ENCODE measurements around the gene IL36A.

The IL36A gene, protein sequence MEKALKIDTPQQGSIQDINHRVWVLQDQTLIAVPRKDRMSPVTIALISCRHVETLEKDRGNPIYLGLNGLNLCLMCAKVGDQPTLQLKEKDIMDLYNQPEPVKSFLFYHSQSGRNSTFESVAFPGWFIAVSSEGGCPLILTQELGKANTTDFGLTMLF

DNA sequence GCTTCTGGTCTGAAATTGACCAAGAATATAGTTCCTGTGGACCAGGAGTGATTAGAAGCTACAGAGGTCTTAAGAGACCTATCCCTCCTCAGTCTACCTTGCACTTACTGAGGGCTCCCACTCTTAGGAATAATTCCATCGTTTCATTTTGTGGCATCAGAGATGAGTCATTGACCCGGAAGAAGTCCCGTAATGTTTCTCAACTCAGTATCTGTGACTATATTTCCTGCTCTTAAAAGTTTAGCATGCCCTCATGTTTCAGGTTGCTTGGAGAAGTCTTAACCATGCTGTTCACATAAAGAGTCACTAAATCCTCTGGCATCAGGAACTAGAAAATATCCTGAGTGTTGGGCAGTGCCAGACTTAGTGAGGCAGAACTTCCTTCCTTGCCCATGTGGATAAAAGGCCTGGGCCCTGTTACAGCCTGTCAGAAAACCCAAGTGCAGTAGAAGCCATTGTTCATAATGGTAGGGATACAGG lies at the start of gene IL36A:
TSS of gene IL36A (plus strand) at position 430 of the 480 bp plus-strand sequence. CDS start 413 bp downstream, outside the sequence.
- no peak for DNase-seq

DNA sequence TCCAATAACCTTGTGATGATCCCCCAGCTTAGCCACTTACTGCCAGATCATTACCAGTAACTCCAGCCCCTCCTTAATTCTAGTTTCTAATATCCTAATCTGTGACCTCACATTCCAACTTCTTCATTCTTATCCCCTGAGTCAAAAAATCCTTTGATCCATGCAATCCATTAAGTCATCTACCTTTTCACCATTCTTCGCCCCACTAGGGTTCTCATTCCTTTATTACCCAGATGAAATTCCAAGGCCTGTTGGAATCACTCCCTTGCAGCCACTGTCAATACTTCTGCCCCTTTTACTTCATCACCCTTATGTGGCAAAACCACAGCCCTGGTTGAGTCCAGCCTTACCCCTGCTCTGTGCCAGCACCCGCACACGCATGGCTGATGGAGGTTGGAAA lies 47.7 kb upstream of the IL36A start:
- no peak for DNase-seq

DNA sequence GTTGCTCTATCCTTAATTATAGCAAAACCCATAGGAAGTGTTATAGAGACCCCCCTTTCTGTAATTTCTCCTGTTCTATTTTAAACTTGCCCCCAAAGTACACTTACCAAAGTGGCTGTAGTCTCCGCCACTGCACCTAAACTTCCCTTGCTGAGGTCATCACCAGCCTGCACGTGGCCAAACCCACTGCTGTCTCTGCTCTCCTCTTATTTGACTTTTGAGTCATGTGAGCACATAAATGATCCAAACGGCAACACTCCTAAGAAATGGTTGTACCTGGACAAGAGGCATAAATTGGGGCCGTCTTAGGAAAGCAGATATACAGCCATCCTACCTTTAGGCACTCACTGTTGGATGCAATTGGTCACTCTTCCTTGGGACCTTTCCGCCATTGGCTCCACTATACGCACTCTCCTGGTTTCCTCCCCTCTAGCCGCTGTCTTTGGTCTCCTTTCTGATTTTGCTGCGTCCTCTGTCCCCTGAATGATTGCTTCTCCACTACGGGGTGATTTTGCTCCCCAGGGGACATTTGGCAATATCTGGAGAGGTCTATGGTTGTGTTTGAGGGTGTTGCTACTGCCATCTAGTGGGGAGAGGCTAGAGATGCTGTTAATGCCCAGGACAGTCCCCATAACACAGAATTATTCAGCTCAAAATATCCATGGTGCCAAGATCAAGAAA lies 46.7 kb upstream of the IL36A start:
- peak; percentile 19 for DNase-seq

DNA sequence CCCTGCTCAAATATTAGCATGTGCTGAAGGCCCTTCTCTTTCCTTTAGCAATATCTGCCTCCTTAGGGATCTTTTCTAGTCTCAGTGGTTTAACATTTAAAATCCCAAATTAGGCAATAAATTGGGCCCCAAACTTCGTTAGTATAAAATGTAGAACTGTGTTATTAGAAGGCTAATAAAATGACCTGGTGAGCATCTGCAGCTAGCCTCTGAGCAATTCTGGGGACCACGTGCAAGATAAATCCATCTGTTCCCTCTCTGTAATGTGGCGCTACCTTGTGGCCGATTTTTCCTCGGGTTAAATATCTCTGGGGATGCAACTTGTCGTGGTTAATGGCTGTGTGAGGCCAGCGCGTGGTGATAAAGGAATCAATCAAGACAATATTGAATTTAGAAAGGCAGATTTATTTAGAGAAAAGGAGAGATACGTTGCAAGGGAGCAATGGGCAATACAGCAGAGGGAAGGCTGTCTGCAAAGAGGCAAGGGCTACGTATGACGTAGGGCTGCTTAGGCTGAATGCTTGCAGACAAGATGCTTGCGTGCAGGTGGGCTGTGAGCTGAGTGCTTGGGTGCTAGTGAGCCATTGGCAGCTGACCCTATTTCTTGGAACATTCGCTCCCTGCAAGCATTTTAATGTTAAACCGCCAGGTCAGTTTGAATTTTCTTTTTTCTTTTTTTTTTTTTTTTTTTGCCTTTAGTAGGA lies 46.0 kb upstream of the IL36A start:
- DNase-seq = no peak

DNA sequence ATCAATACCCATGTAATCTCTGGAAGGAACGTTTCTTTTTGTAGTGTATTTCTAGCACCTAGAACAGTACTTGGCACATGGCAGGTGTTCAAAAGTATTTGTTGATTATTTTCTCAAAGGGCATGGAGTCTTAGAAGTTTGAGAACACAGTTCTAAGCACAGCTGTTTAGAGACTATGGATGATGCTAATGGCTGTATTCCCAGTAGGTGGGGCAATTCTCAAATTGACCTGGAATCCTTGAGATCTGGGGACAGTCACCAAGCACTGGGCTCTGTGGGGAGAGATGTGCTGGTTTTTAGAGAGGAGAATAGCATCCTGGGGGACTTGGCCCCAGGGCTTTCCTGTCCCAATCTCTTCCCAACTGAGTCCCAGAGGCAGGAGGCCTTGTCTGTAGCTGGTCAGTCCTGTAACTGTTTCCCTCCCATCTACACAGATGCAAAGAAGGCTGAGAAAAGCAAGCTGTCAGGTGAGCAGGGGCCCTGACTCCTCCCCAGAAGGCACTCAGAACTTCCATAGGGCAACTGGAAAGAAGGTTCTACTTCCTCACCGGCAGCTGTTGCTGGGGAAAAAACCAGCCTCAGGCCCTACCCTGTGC lies 44.9 kb upstream of the IL36A start:
- no peak for DNase-seq

DNA sequence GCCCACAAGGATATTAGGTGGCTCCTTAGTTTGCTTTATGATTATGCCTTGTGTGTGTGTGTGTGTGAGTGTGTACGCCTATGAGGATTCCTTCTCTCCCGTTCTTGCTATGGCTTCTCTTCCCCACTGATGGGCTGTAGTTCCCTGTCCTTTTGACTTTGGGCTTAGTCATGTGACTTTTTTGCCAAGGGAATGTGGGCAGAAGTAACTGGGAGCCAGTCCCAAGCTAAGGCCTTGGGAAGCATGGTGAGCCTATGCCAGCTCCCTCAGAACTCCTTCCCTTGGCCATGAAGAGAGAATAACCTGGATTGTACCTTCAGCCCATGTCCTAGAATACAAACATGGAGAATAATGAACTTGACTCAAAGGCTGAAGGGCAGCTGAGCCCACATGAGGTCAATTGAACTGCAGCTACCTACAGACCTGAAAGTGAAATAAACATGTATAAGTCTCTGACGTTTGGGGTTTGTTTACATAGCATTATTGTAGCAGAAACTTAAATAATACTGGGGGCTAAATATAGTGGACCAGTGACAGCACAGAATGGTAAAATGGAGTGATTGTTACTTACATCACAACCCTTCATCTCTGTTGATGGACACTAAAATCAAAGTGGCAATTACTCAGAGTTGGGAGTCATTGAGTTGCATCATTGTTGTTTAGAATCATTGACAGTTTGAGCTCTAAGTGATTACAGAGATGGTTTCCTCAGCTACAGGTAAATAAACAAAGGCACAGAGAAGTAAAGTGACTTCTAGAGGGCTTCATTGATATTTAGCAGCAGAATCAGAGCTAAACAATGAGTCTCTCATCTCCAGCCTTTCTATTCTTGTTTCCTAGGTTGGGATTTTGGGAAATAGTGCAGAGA lies 42.7 kb upstream of the IL36A start:
- no peak for DNase-seq

DNA sequence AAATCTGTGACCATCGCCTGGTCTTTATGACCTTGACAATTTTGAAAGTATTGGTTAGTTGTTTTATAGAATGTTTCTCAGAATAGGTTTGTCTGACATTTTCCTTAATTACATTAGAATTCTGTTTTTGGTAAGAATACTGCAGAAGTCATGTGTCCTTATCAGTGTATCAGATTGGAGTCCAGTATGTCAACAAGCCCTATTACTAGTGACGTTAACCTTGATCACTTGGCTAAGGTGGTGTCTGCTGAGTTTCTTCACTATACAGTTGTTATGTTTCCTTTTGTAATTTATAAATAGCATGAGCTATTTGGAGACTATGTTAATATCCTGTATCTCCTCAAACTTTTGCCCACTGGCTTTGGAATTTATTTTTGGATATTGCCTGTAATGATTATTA lies 38.2 kb upstream of the IL36A start:
- DNase-seq = no peak

DNA sequence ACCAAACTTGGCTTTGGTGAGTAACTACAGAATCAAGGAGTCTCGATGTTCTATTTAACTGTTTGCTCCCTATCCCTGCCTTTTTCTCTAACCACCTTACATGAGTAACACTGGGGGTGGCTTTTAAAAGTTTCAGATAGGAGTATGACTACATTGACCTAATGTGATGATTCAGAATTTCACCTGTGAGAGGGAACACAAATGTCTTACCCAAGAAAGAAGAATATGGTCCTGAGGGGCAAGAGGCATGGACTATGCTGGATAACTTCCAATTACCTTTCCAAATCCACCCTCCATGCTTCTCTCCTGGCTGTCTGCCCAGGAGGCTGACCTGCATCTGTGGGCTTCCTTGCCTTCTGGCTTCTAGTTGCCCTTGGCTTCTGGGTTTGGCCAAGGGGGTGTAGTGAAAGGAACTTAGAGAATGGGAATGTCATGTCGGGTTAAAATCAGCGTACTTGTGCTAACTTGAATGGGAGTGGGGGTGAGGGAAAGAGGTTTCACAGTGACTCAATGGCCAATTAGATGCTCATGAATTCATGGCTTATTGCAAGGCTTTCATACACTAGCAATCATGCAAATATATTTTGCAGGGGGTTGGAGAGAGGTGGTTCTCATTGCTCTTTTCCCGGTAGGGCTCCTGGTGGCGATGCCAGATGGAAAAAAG lies 32.7 kb upstream of the IL36A start:
- DNase-seq = no peak

DNA sequence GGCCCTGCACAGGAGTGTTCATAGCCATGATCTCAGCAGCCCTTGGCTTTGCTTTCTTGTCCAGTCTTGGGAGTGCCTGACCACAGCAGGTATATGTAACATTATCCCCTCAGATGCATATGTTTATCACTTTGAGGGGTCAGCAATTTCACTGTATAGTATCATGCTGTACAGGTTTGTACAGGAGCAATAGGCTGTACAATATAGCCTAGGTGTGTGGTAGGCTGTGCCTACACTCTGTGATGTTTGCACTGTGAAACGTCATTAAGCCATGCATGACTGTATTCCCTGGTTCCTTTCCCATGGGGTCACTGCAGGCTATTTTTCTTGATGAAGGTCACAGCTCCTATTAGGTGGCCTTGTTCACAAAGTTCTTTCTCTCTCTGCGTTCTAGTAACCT lies 32.1 kb upstream of the IL36A start:
- DNase-seq = no peak

DNA sequence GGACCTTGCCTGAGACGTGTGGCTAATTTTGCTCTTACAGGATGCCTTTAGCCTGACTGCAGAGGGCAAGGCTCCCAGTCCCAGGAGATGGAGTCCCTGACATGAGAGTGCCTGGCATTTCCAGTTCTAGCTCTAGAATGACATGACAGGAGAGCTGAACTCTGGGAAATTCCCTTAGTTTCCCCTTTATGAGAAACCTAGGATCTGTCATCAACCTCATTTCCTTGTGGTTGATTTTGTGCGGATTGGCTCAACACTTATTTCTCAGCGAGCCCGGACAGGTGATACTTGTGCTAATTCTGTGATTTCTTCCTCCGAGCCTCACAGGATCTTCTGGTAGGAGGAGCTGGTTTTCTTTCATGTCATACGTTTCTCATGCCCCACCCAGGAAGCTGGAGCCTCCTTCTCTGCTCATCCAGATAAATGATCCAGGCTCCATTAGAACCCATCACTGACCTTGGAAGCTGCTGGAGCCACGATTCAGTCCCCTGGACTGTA lies 27.7 kb upstream of the IL36A start, which contains the start of gene IL36G:
TSS of gene IL36G (plus strand) at position 448 of the 498 bp plus-strand sequence. CDS start 633 bp downstream, outside the sequence.
- no peak for DNase-seq

DNA sequence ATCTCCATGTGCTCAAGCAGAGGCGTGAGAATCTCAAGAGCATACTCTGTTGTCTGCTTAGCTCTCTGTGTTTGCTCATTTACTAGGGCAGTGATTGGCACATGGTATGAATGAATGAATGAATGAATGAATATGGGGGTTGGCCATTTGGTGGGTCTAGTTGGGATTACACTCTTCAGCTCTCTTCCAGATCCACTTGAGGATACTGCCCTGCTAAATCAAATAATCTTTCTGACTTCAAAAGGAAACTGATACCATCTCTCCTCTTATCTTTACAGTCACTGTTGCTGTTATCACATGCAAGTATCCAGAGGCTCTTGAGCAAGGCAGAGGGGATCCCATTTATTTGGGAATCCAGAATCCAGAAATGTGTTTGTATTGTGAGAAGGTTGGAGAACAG lies 25.5 kb upstream of the IL36A start:
- DNase-seq = no peak

DNA sequence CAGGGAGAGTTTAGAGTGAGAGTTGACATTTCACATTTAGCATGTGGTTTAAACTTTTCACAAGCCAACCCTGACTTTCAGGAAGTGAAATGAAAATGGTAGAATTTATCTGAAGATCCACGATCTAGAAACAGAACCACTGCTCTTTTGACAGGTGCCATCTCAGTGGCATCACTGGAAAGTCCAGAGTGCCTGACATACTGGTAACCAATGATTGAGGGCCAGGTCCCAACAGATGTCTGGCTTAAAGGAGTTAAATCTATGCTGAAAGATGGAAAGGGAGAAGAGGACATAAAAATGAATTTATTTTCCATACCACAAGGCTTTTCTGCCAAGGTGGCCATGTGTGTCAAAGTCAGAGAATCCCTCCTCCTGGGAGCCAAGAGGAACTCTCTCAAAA lies 24.7 kb upstream of the IL36A start:
- DNase-seq = no peak

DNA sequence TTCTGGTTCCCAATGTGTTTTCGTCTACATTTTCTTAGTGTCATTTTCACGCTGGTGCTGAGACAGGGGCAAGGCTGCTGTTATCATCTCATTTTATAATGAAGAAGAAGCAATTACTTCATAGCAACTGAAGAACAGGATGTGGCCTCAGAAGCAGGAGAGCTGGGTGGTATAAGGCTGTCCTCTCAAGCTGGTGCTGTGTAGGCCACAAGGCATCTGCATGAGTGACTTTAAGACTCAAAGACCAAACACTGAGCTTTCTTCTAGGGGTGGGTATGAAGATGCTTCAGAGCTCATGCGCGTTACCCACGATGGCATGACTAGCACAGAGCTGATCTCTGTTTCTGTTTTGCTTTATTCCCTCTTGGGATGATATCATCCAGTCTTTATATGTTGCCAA lies 20.2 kb upstream of the IL36A start:
- no peak for DNase-seq

DNA sequence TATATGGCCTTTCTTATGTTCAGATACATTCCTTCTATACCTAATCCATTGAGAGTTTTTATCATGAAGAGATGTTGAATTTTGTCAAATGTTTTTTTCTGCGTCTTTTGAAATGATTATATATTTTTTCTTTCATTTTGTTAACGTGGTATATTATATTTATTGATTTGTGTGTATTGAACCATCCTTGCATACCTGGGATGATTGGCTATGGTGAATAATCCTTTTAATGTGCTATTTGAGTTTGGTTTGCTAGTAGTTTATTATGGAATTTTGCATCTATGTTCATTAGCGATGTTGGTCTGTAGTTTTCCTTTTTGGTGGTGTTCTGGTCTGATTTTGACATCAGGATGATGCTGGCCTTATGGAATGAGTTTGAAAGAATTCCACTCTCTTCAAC lies 15.6 kb upstream of the IL36A start:
- DNase-seq = no peak

DNA sequence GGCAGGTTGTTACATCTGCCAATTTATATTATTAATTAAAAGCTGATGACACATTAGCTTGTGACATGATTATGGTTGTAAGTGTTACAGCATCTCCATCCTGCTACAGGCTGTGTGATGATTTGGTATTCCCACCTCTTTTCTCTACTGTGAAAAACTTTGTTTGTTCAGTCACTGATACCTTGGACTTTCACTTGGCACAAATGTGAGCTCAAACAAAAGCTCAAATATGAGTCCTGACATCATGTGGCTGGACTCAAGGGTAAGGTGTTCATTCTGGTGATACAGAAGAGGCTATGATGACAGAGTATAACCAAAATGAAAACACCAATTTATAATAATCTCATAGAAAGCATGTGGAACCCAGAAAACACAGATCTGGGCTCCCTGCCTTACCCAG lies 11.4 kb upstream of the IL36A start:
- no peak for DNase-seq

DNA sequence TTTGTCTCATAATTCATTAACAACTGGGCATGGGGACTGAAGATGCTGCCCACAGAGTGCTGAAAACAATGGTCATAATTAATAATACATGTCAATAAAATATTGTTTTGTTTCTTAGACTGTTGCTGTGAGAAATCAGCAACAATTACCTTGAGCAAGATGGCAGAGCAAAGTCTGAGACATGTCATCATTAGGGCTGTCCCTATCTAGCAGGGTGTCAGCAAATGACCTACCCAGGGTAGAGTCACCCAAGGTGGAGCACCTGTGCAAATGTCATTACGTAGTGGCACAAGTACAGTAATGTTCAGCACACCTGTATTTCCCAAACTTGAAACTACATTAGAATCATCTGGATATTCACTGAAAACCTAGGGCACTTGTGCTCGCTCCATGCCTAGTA lies 10.6 kb upstream of the IL36A start:
- DNase-seq = no peak

DNA sequence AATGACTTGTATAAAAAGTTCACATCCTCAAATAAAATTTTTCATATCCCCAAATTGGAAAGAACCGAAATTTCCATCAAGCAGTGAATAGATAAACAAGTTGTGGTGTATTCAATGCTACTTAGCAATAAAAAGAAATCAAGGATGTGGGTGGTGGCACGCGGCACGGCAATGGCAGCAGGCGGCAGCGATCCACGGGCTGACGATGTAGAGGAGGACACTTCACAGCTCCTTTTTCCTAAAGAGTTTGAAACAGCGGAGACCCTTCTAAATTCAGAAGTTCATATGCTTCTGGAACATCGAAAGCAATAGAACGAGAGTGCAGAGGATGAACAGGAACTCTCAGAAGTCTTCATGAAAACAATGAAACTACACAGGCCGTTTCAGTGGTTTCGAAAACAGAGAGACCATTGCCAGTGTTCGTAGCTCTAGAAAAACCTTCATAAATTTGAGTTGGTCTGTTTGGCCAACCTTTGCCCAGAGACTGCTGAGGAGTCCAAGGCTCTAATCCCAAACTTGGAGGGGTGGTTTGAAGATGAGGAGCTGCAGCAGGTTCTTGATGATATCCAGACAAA lies 9.8 kb upstream of the IL36A start:
- no peak for DNase-seq

DNA sequence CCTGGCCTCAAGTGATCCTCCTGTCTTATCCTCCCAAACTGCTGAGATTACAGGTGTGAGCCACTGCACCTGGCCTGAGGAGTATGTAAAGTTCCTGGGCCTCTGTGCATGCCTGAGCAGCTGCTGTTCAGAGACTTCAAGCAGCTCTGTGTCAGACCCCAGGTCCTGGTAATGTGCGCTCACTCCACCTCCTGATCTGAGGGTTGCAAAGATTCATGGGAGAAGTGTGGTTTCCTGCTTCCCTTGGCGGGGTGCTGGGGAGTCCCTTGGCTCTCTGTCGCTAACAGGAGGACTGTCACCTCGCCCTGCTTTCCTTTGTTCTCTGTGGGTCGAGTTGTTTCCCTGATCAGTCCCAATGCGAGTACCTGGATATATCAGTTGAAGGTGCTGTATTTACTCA lies 8.6 kb upstream of the IL36A start:
- DNase-seq = no peak

DNA sequence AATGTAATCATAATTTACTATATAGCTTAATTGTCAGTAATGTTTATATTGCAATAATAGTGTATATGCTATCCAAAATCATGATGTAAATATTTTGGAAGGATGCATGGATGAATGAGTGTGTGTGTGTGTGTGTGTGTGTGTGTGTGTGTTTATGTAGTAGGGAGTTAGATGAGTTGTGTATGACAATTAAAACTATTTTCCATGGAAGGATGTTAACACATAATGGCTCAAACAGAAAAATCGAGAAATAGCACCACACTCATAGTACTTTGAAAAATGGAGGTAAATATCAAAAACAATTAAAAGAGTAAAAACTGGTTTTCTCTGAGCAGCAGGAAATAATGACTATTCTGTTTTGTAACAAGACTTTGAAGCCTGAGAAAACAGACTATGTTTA lies 8.1 kb upstream of the IL36A start:
- no peak for DNase-seq

DNA sequence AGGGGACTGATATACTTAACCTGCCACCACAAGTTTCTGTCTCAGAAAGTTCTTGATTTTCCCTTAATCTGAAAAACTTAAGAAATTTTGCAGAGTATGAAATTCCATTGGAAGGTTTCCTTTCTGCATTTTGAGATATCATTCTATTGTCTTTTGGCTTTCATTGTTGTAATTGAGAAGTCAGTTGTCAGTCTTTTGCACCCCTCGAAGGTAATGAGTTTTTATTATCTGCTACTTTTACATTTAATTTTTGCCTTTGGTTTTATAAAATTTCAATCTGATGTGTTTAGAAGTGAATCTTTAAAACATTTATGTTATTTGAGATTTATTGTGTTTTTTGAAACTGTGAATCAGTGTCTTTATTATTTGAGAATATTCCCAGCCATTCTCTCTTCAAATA lies 4.8 kb upstream of the IL36A start:
- no peak for DNase-seq

DNA sequence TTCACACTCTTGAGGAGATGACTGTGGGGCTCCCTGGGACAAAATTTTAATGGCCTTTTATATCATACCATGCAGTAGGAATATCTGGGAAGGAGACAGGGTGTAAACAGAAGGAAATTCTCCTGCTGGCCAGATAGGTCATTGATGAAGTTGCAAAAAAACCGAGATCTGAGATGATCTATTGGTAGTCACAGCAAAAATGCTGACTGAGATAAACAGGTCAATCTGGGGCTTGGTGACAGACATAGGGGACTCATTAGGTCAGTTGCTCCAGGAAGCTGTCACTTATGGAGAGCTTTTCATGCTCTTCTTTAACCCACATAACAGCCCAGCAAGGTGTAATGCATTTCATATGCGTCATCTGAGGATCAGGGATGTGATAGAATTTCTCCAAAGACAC lies 2.6 kb upstream of the IL36A start:
- no peak for DNase-seq

DNA sequence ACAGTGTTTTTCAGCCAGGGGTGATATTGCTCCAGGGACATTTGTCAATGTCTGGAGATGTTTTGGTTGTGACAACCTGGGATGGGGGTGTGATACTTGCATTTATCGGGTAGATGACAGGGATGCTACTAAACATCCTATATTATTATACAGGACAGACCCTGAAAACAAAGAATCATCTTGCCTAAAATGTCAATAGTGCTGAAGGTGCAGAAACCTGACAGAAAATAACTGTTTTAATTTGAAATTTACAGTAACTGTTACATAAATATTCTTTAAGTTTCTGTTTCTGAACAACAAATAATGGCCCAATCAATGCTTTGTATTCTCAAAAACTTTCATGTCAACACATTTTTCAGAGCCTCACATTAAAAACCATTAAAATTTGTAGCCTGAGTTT lies 2.0 kb downstream of the IL36A start:
- no peak for DNase-seq
